ENCODE measurements around the gene VPS13C. TPM values are rescaled to one million over a fixed set of nuclear protein-coding genes. Genes with fewer than 3 reads are reported as not detected.

The VPS13C gene
- total and polyA plus RNA-seq, 2 donors (not counting 3 experiments of a cell fraction or from before 2014, with no cell fraction given): 10.8 to 60.3 TPM

DNA sequence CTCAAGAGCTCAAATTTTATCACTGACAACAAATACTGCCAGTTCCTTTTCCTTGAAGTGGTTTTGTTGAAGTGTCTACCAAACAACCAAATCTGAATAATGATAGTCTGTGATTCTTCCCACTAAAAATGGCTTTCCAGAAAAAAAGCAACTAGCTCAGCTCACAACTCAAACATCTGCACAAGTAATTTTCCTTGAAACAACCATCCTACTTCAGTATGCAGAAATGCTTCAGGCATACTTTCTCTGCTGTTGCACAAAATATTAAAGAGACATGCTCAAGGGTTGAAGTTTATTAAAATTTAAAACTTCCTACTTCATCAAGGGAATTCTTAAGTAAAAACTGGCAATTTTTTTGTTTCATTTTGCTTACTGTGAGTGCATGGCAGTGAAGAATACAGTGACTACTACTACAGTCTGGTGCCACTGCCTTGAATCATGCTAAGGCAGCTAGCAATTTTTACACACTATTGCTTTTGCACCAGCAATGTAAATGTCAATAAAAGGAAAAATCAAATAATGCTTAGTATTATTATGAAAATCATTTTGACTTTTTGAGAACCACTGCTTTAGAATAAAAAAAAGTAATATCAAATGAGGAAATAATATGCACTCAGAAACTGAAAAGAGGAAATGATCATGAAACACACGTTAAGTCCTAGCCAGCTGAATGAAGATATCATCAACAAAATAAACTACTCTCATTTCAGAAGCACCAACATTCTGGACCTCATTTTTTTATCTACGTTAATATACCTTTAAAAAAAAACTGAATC, 33.6 kb downstream of the VPS13C start:
- H3K4me2 ChIP-seq (ENCODE audit: insufficient read depth, low read length): no peak overlapping the region
- no peak overlapping the region for H3K9ac ChIP-seq (replicated peaks; ENCODE audit: extremely low read depth, insufficient read depth, low read length)
- H4K20me1 ChIP-seq (replicated peaks; ENCODE audit: control insufficient read depth, extremely low read depth, insufficient read depth, low read length): peaks cover 2% of the 10 kb centered on the region
- dilution Hi-C loops (cut with MboI; ENCODE audit: extremely low pct_ligation_motif_present, low sequenced_read_pairs): no loop called here
- DNase-seq (ENCODE audit: low read depth, low spot score) (no peak), FAIRE-seq (no peak)
- H3K9me1 ChIP-seq (replicated peaks; ENCODE audit: control insufficient read depth, extremely low read depth, insufficient read depth, low read length): no peaks in the 10 kb centered on the region
- H2AFZ ChIP-seq (ENCODE audit: low read depth, low read length): no peak overlapping the region
- ChIA-PET POLR2A (no interaction called here), CTCF (interaction anchor here (1.4 to 2.6 kb wide), 4 partner anchors 9 to 34 kb away, joined by 4 to 8 read pairs (median 5); partner anchors contain the start of gene VPS13C)
- no TSS peak for BruUV-seq (replicated peaks)
- TF ChIP-seq GATA2 (IDR thresholded peaks at IDR 0.05; ENCODE audit: insufficient read depth, insufficient read length, low read depth, low read length) (no peak), CTCF (IDR thresholded peaks at IDR 0.05; ENCODE audit: extremely low read depth in 1 of 2, insufficient read depth in 1 of 2, low read depth in 1 of 2, low read length in 2 of 2) (no peak), EZH2 (IDR thresholded peaks at IDR 0.05; ENCODE audit: borderline replicate concordance, low read depth, low read length, severe bottlenecking) (no peak), JUN (IDR thresholded peaks at IDR 0.05; ENCODE audit: borderline replicate concordance, insufficient read depth, insufficient read length, low read depth) (no peak), FOS (IDR thresholded peaks at IDR 0.05; ENCODE audit: borderline replicate concordance, insufficient read depth, low read length) (no peak), MAX (IDR thresholded peaks at IDR 0.05; ENCODE audit: insufficient read depth, insufficient read length) (no peak), POLR2A (IDR thresholded peaks at IDR 0.05; ENCODE audit: low read depth, low read length) (no peak), MYC (IDR thresholded peaks at IDR 0.05; ENCODE audit: low read depth, low read length) (no peak), POLR2AphosphoS5 (IDR thresholded peaks at IDR 0.05; ENCODE audit: insufficient read depth, low read depth, low read length) (no peak)
- no peaks in the 10 kb centered on the region for H3K79me2 ChIP-seq (ENCODE audit: control insufficient read depth, insufficient read depth, low read length)
- no peaks in the 10 kb centered on the region for H3K9me3 ChIP-seq (replicated peaks; ENCODE audit: control insufficient read depth, insufficient read depth, low read length)
- H3K4me1 ChIP-seq (ENCODE audit: control insufficient read depth, extremely low read depth, insufficient read depth, low read length): no peaks in the 10 kb centered on the region
- H3K4me3 ChIP-seq (replicated peaks in 1 of 3; ENCODE audit: insufficient read depth in 1 of 3, low read depth in 1 of 3, low read length in 3 of 3): no peak overlapping the region
- H3K27ac ChIP-seq (ENCODE audit: insufficient read depth, low read depth, low read length): no peak overlapping the region
- intact Hi-C loops (cut with micrococcal nuclease): no loop called here
- peaks cover 0 to 4% of the 10 kb centered on the region in 2 experiments for H3K36me3 ChIP-seq (ENCODE audit: control insufficient read depth in 2 of 2, extremely low read depth in 1 of 2, insufficient read depth in 2 of 2, low read length in 2 of 2)
- no peaks in the 10 kb centered on the region for H3K27me3 ChIP-seq (ENCODE audit: control insufficient read depth in 2 of 2, insufficient read depth in 2 of 2, low read length in 2 of 2)

All from endothelial cell of umbilical vein (primary cell).